Endothelial cell of umbilical vein (primary cell): Measurements from ENCODE around the gene HDAC9. TPM values are rescaled to one million over a fixed set of nuclear protein-coding genes. Genes with fewer than 3 reads are reported as not detected.

Experiments
- BruUV-seq: library from RNA; stranded (reverse); fragments of 400-500 nt; replicated peaks from 2 replicates; lab custom pipeline; 2021; lab: Mats Ljungman, UMichigan
- CTCF ChIA-PET: fragments of 300-600, 350-600 bp; sonication (Branson Sonifier 250); formaldehyde crosslinking; loops from one replicate; lab custom pipeline; 2021; ENCODE audit warnings: antibody characterized with exemption, inconsistent platforms; lab: Charles Lee
- POLR2A ChIA-PET: fragments of 300-600, 350-600 bp; sonication (Branson Sonifier 250); formaldehyde crosslinking; loops from one replicate; lab custom pipeline; 2021; ENCODE audit warnings: antibody characterized with exemption, inconsistent platforms; lab: Charles Lee
- DNase-seq: peaks from one replicate; pipeline ENCODE4 v3.0.0-alpha.2; 2011; ENCODE audit warnings: low read depth, low spot score
- FAIRE-seq: peaks from 2 replicates; lab custom pipeline; 2011; peaks lifted over from hg19 to GRCh38; lab: Jason Lieb, UNC
- H2AFZ ChIP-seq: 2 replicates; pipeline ENCODE4 v1.6.0; 2012; ENCODE audit warnings: low read depth, low read length, control low read depth, inconsistent platforms
- H3K27ac ChIP-seq: 2 replicates; pipeline ENCODE4 v1.5.1; 2011; ENCODE audit warnings: low read depth, mild to moderate bottlenecking, control low read depth, low read length, moderate library complexity; ENCODE audit not compliant: insufficient read depth
- H3K27me3 ChIP-seq, 2 experiments: 2 replicates each; pipeline versions ENCODE4 v1.6.0 to v1.6.1; 2011; ENCODE audit warnings: low read length in 2 of 2, mixed read lengths in 1 of 2; ENCODE audit not compliant: control insufficient read depth in 2 of 2, insufficient read depth in 2 of 2
- H3K36me3 ChIP-seq, 2 experiments: 2 replicates in 1 of 2; 3 replicates in 1 of 2; pipeline ENCODE4 v1.5.1; 2011; ENCODE audit warnings: low read length in 2 of 2, mild to moderate bottlenecking in 1 of 2, moderate library complexity in 1 of 2; ENCODE audit not compliant: control insufficient read depth in 2 of 2, insufficient read depth in 2 of 2; ENCODE audit errors: extremely low read depth in 1 of 2
- H3K4me1 ChIP-seq: 3 replicates; pipeline ENCODE4 v1.5.1; 2011; ENCODE audit warnings: mild to moderate bottlenecking, low read length; ENCODE audit not compliant: control insufficient read depth, insufficient read depth; ENCODE audit errors: extremely low read depth
- H3K4me2 ChIP-seq: 2 replicates; pipeline ENCODE4 v1.6.1; 2011; ENCODE audit warnings: low read length, control low read depth, mixed read lengths; ENCODE audit not compliant: insufficient read depth
- H3K4me3 ChIP-seq, 3 experiments: fragments of 200-600 bp in 1 of 3; sonication (generic), shearing (Covaris generic) in 1 of 3; replicated peaks in 1 of 3; 2 replicates each; pipeline ENCODE4 v1.5.1; 2011 to 2016; ENCODE audit warnings: control low read depth in 3 of 3, low read length in 3 of 3, mild to moderate bottlenecking in 2 of 3, inconsistent platforms in 1 of 3, low read depth in 1 of 3, moderate library complexity in 1 of 3; ENCODE audit not compliant: insufficient read depth in 1 of 3
- H3K79me2 ChIP-seq: 2 replicates; pipeline ENCODE4 v1.6.0; 2012; ENCODE audit warnings: low read length, inconsistent platforms; ENCODE audit not compliant: control insufficient read depth, insufficient read depth
- H3K9ac ChIP-seq: replicated peaks from 2 replicates; pipeline ENCODE3; 2011; ENCODE audit warnings: low read length, control low read depth; ENCODE audit not compliant: insufficient read depth; ENCODE audit errors: extremely low read depth
- H3K9me1 ChIP-seq: replicated peaks from 3 replicates; pipeline ENCODE4 v1.6.0; 2011; ENCODE audit warnings: mild to moderate bottlenecking, low read length; ENCODE audit not compliant: control insufficient read depth, insufficient read depth; ENCODE audit errors: extremely low read depth
- H3K9me3 ChIP-seq: replicated peaks from 2 replicates; pipeline ENCODE4 v1.5.1; 2012; ENCODE audit warnings: low read length, inconsistent platforms; ENCODE audit not compliant: control insufficient read depth, insufficient read depth
- H4K20me1 ChIP-seq: replicated peaks from 2 replicates; pipeline ENCODE3; 2011; ENCODE audit warnings: mild to moderate bottlenecking, low read length; ENCODE audit not compliant: control insufficient read depth, insufficient read depth; ENCODE audit errors: extremely low read depth
- EZH2 ChIP-seq: IDR thresholded peaks from 2 replicates; pipeline ENCODE4 v1.6.1; 2012; ENCODE audit warnings: borderline replicate concordance, low read depth, mild to moderate bottlenecking, moderate library complexity, low read length, inconsistent platforms; ENCODE audit not compliant: severe bottlenecking
- FOS ChIP-seq: IDR thresholded peaks from 2 replicates; pipeline ENCODE4 v1.6.1; 2011; ENCODE audit warnings: mild to moderate bottlenecking, low read length, moderate library complexity, borderline replicate concordance; ENCODE audit not compliant: insufficient read depth
- GATA2 ChIP-seq: IDR thresholded peaks from 2 replicates; pipeline ENCODE4 v1.7.0; 2011; ENCODE audit warnings: low read depth, mild to moderate bottlenecking, moderate library complexity, mixed read lengths, low read length; ENCODE audit not compliant: insufficient read length, insufficient read depth
- JUN ChIP-seq: IDR thresholded peaks from 2 replicates; pipeline ENCODE4 v1.6.1; 2011; ENCODE audit warnings: borderline replicate concordance, low read depth; ENCODE audit not compliant: insufficient read length, insufficient read depth
- MYC ChIP-seq: IDR thresholded peaks from one replicate; pipeline ENCODE4 v1.6.1; 2011; ENCODE audit warnings: mild to moderate bottlenecking, low read depth, low read length
- POLR2A ChIP-seq: IDR thresholded peaks from 2 replicates; pipeline ENCODE4 v1.6.1; 2012; ENCODE audit warnings: low read depth, mild to moderate bottlenecking, control low read depth, low read length
- POLR2AphosphoS5 ChIP-seq: IDR thresholded peaks from 2 replicates; pipeline ENCODE4 v1.6.1; 2012; ENCODE audit warnings: low read depth, mild to moderate bottlenecking, control low read depth, low read length, moderate library complexity; ENCODE audit not compliant: insufficient read depth
- dilution Hi-C: fragments of 300-500 bp; cut with MboI; formaldehyde crosslinking; loops from one replicate; pipeline ENCODE4 v1.15.0; 2019; ENCODE audit warnings: low sequenced_read_pairs; ENCODE audit not compliant: extremely low pct_ligation_motif_present
- intact Hi-C: fragments of 100-400 bp; cut with micrococcal nuclease; formaldehyde crosslinking; loops from one replicate; pipeline ENCODE4 v1.10.0; 2022
- polyA plus RNA-seq, 4 experiments: library from polyadenylated mRNA; depleted of rRNA in 3 of 4; stranded (reverse) in 3 of 4; unstranded in 1 of 4; fragments of >200 nt; gene quantifications; 2 replicates each; pipeline versions ENCODE4 v1.2.1 to v1.2.3, GENCODE V29; 2011 to 2012; ENCODE audit warnings: missing spikeins in 1 of 4
- total RNA-seq: library from RNA; stranded (reverse); gene quantifications from 2 replicates; pipeline ENCODE4 v1.2.3, GENCODE V29; 2021
- TF ChIP-seq, protein P1 (sequence below), 2 donors: IDR thresholded peaks; 1 replicate in 1 of 2; 2 replicates in 1 of 2; pipeline ENCODE4 v1.5.1; 2011; ENCODE audit warnings: low read length in 2 of 2, mild to moderate bottlenecking in 2 of 2, moderate library complexity in 2 of 2, control low read depth in 1 of 2, inconsistent platforms in 1 of 2, low read depth in 1 of 2; ENCODE audit not compliant: insufficient read depth in 1 of 2; ENCODE audit errors: extremely low read depth in 1 of 2
- TF ChIP-seq, protein P2 (sequence below): IDR thresholded peaks from 2 replicates; pipeline ENCODE4 v1.6.1; 2011; ENCODE audit not compliant: insufficient read depth, insufficient read length

HDAC9 gene
- total and polyA plus RNA-seq, 2 donors (not counting 3 experiments of a cell fraction or from before 2014, with no cell fraction given) = 1.8 to 11.6 TPM

- Histone ChIP-seq H3K9me1 (no peaks in the 10 kb centered on the region), H3K79me2 (no peaks in the 10 kb centered on the region), H2AFZ (no peak overlapping the region), H4K20me1 (no peaks in the 10 kb centered on the region), H3K9me3 (no peaks in the 10 kb centered on the region), H3K27ac (no peak overlapping the region), H3K4me1 (no peaks in the 10 kb centered on the region), H3K9ac (no peak overlapping the region), H3K36me3 (no peaks in the 10 kb centered on the region), H3K4me2 (no peak overlapping the region), H3K4me3 (no peak overlapping the region), H3K27me3 (no peaks in the 10 kb centered on the region)
- FAIRE-seq (no peak), DNase-seq (no peak)
- BruUV-seq = no TSS peak
- ChIA-PET POLR2A (no interaction called here), CTCF (no interaction called here)
- intact Hi-C loops = no loop called here
- TF ChIP-seq POLR2AphosphoS5 = no peak
- no peak for TF ChIP-seq POLR2A
- no peak for TF ChIP-seq EZH2
- TF ChIP-seq, protein P1, sequence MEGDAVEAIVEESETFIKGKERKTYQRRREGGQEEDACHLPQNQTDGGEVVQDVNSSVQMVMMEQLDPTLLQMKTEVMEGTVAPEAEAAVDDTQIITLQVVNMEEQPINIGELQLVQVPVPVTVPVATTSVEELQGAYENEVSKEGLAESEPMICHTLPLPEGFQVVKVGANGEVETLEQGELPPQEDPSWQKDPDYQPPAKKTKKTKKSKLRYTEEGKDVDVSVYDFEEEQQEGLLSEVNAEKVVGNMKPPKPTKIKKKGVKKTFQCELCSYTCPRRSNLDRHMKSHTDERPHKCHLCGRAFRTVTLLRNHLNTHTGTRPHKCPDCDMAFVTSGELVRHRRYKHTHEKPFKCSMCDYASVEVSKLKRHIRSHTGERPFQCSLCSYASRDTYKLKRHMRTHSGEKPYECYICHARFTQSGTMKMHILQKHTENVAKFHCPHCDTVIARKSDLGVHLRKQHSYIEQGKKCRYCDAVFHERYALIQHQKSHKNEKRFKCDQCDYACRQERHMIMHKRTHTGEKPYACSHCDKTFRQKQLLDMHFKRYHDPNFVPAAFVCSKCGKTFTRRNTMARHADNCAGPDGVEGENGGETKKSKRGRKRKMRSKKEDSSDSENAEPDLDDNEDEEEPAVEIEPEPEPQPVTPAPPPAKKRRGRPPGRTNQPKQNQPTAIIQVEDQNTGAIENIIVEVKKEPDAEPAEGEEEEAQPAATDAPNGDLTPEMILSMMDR (IDR thresholded peaks at IDR 0.05; ENCODE audit: extremely low read depth in 1 of 2, insufficient read depth in 1 of 2, low read depth in 1 of 2, low read length in 2 of 2) = no peak
- no peak for TF ChIP-seq JUN
- no peak for TF ChIP-seq MYC
- TF ChIP-seq, protein P2, sequence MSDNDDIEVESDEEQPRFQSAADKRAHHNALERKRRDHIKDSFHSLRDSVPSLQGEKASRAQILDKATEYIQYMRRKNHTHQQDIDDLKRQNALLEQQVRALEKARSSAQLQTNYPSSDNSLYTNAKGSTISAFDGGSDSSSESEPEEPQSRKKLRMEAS = no peak
- TF ChIP-seq FOS = no peak
- TF ChIP-seq GATA2 = no peak
- dilution Hi-C loops = no loop called here
These were observed 225.9 kb downstream of the HDAC9 start for GRCh38 chr7:18721429-18721828.
